Neuronal stem cell (in vitro differentiated cells): Measurements from ENCODE around the gene RPLP1.
A peak's percentile ranks its signal among the peaks of the same experiment; 100 is the strongest.

Experiments used
- DNase-seq: peaks from one replicate; pipeline ENCODE4 v3.0.0-alpha.2; 2013; ENCODE audit warnings: low spot score
- H2AFZ ChIP-seq: one replicate; pipeline ENCODE4 v1.6.1; 2013; ENCODE audit warnings: mild to moderate bottlenecking, low read length, inconsistent platforms
- H2AK5ac ChIP-seq: 2 replicates; pipeline ENCODE4 v1.6.1; 2013; ENCODE audit warnings: low read depth, mild to moderate bottlenecking, inconsistent platforms, low read length, moderate library complexity, mixed read lengths
- H2BK120ac ChIP-seq: 2 replicates; pipeline ENCODE4 v1.6.1; 2013; ENCODE audit warnings: low read depth, mild to moderate bottlenecking, inconsistent platforms, low read length, moderate library complexity, mixed read lengths
- H2BK12ac ChIP-seq: one replicate; pipeline ENCODE4 v1.6.1; 2013; ENCODE audit warnings: low read length, inconsistent platforms
- H2BK15ac ChIP-seq: 2 replicates; pipeline ENCODE4 v1.6.1; 2013; ENCODE audit warnings: mild to moderate bottlenecking, low read length, inconsistent platforms, mixed read lengths
- H2BK5ac ChIP-seq: one replicate; pipeline ENCODE4 v1.6.1; 2013; ENCODE audit warnings: inconsistent platforms, mild to moderate bottlenecking, low read length, moderate library complexity
- H3K14ac ChIP-seq: one replicate; pipeline ENCODE4 v1.6.1; 2013; ENCODE audit warnings: low read length, inconsistent platforms
- H3K18ac ChIP-seq: 2 replicates; pipeline ENCODE4 v1.6.1; 2013; ENCODE audit warnings: low read length, inconsistent platforms
- H3K23ac ChIP-seq: 2 replicates; pipeline ENCODE4 v1.6.1; 2013; ENCODE audit warnings: low read depth, mild to moderate bottlenecking, mixed read lengths, low read length, inconsistent platforms; ENCODE audit not compliant: poor library complexity
- H3K27ac ChIP-seq: replicated peaks from 3 replicates; pipeline ENCODE4 v1.5.1; 2013; ENCODE audit warnings: low read length, inconsistent platforms
- H3K27me3 ChIP-seq, 3 experiments: 2 replicates each; pipeline ENCODE4 v1.6.1; 2013; ENCODE audit warnings: low read length in 3 of 3, mild to moderate bottlenecking in 2 of 3, inconsistent platforms in 1 of 3, low read depth in 1 of 3, mixed read lengths in 1 of 3, moderate library complexity in 1 of 3; ENCODE audit not compliant: control insufficient read depth in 3 of 3, insufficient read depth in 3 of 3
- H3K36me3 ChIP-seq, 2 donors: replicated peaks in 1 of 2; 2 replicates each; pipeline ENCODE4 v1.6.1; 2013; ENCODE audit warnings: low read length in 2 of 2; ENCODE audit not compliant: control insufficient read depth in 2 of 2, insufficient read depth in 2 of 2
- H3K4ac ChIP-seq: 2 replicates; pipeline ENCODE4 v1.6.1; 2013; ENCODE audit warnings: inconsistent platforms, mild to moderate bottlenecking, low read length, moderate library complexity
- H3K4me1 ChIP-seq, 2 donors: 1 replicate in 1 of 2; 2 replicates in 1 of 2; pipeline ENCODE4 v1.6.1; 2013; ENCODE audit warnings: low read length in 2 of 2, low read depth in 1 of 2; ENCODE audit not compliant: control insufficient read depth in 2 of 2, insufficient read depth in 1 of 2
- H3K4me2 ChIP-seq: one replicate; pipeline ENCODE4 v1.6.1; 2013; ENCODE audit warnings: mild to moderate bottlenecking, low read length, inconsistent platforms; ENCODE audit not compliant: insufficient read depth, poor library complexity, severe bottlenecking
- H3K4me3 ChIP-seq, 2 donors: 2 replicates each; pipeline ENCODE4 v1.5.1; 2013; ENCODE audit warnings: low read length in 2 of 2, mild to moderate bottlenecking in 2 of 2, inconsistent platforms in 1 of 2, moderate library complexity in 1 of 2
- H3K79me1 ChIP-seq: one replicate; pipeline ENCODE4 v1.6.1; 2013; ENCODE audit warnings: low read depth, mild to moderate bottlenecking, inconsistent platforms, low read length, moderate library complexity
- H3K9ac ChIP-seq: one replicate; pipeline ENCODE4 v1.6.1; 2013; ENCODE audit warnings: mild to moderate bottlenecking, low read depth, low read length, inconsistent platforms; ENCODE audit not compliant: poor library complexity
- H3K9me3 ChIP-seq, 2 donors: replicated peaks in 1 of 2; 2 replicates each; pipeline versions ENCODE3 to v1.6.1; 2013; ENCODE audit warnings: low read length in 2 of 2, mild to moderate bottlenecking in 2 of 2, inconsistent platforms in 1 of 2, low read depth in 1 of 2, mixed read lengths in 1 of 2, moderate library complexity in 1 of 2; ENCODE audit not compliant: control insufficient read depth in 2 of 2, insufficient read depth in 1 of 2
- H4K8ac ChIP-seq: one replicate; pipeline ENCODE4 v1.6.1; 2013; ENCODE audit warnings: low read depth, mild to moderate bottlenecking, inconsistent platforms, low read length, moderate library complexity
- H4K91ac ChIP-seq: one replicate; pipeline ENCODE4 v1.6.1; 2013; ENCODE audit warnings: low read length, low read depth, mild to moderate bottlenecking, inconsistent platforms; ENCODE audit not compliant: poor library complexity
- WGBS, 2 donors: extraction: QIAGEN DNeasy Blood & Tissue Kit; methylation state at CpG; one replicate each; pipeline ENCODE4 v1.1.7; 2013; ENCODE audit warnings: missing lambda C conversion rate in 2 of 2, mixed read lengths in 1 of 2; ENCODE audit not compliant: insufficient read length in 2 of 2, insufficient replicate concordance in 1 of 2; ENCODE audit errors: extremely low coverage in 2 of 2; 5-methylcytosine and 5-hydroxymethylcytosine counted together

Gene RPLP1

GRCh38 chr15:69468241-69469121, 15.9 kb downstream of the RPLP1 start:
- no peak overlapping the region for H2BK5ac ChIP-seq
- H2BK12ac ChIP-seq: no peak overlapping the region
- DNase-seq: no peak
- H3K79me1 ChIP-seq: no peaks in the 10 kb centered on the region
- WGBS, 2 donors: no CpG with 5 or more reads among the region's 19 CpGs
- H3K23ac ChIP-seq: peak overlapping the region; percentile 10
- H4K8ac ChIP-seq: no peak overlapping the region
- H3K36me3 ChIP-seq: no peaks in the 10 kb centered on the region
- H3K4ac ChIP-seq: no peak overlapping the region
- H3K4me1 ChIP-seq: peaks cover 0 to 2% of the 10 kb centered on the region in 2 donors
- H2BK120ac ChIP-seq: no peak overlapping the region
- peak overlapping the region; percentile 44 for H3K18ac ChIP-seq
- no peak overlapping the region for H3K14ac ChIP-seq
- H3K27me3 ChIP-seq: peaks cover 0 to 22% (median 0%) of the 10 kb centered on the region in 3 experiments
- H2AFZ ChIP-seq: no peak overlapping the region
- no peak overlapping the region for H2AK5ac ChIP-seq
- no peak overlapping the region for H3K9ac ChIP-seq
- no peaks in the 10 kb centered on the region for H3K9me3 ChIP-seq
- H3K27ac ChIP-seq: no peak overlapping the region
- no peak overlapping the region for H2BK15ac ChIP-seq
- H3K4me2 ChIP-seq: no peak overlapping the region
- H4K91ac ChIP-seq: no peak overlapping the region
- H3K4me3 ChIP-seq: no peak overlapping the region

GRCh38 chr15:69469467-69470201, 17.0 kb downstream of the RPLP1 start:
- H3K79me1 ChIP-seq: no peaks in the 10 kb centered on the region
- H2AK5ac ChIP-seq: peak overlapping the region; percentile 6
- WGBS, 2 donors: no CpG with 5 or more reads among the region's 8 CpGs
- peak overlapping the region; percentile 75 for H2BK12ac ChIP-seq
- no peaks in the 10 kb centered on the region for H3K9me3 ChIP-seq
- H3K23ac ChIP-seq: peak overlapping the region; percentile 5
- H2AFZ ChIP-seq: no peak overlapping the region
- peak overlapping the region; percentile 71 for H2BK5ac ChIP-seq
- peaks cover 0 to 22% (median 0%) of the 10 kb centered on the region in 3 experiments for H3K27me3 ChIP-seq
- DNase-seq: no peak
- H2BK120ac ChIP-seq: no peak overlapping the region
- no peak overlapping the region for H3K9ac ChIP-seq
- H3K4me1 ChIP-seq: peaks cover 0 to 2% of the 10 kb centered on the region in 2 donors
- H3K27ac ChIP-seq: no peak overlapping the region
- no peak overlapping the region for H3K4ac ChIP-seq
- H4K91ac ChIP-seq: no peak overlapping the region
- H3K4me3 ChIP-seq: no peak overlapping the region
- peak overlapping the region; percentile 25 for H4K8ac ChIP-seq
- no peak overlapping the region for H3K4me2 ChIP-seq
- H3K14ac ChIP-seq: no peak overlapping the region
- no peaks in the 10 kb centered on the region for H3K36me3 ChIP-seq
- H3K18ac ChIP-seq: peak overlapping the region; percentile 1
- peak overlapping the region; percentile 7 for H2BK15ac ChIP-seq

GRCh38 chr15:69472046-69472445, 19.4 kb downstream of the RPLP1 start:
- DNase-seq: no peak
- Histone ChIP-seq H2BK5ac (no peak overlapping the region), H3K27ac (no peak overlapping the region), H2BK120ac (no peak overlapping the region), H2BK15ac (no peak overlapping the region), H3K4me1 (no peaks in the 10 kb centered on the region), H4K91ac (no peak overlapping the region), H3K9me3 (no peaks in the 10 kb centered on the region), H2AK5ac (no peak overlapping the region), H3K14ac (no peak overlapping the region), H2AFZ (no peak overlapping the region), H3K9ac (no peak overlapping the region), H3K27me3 (peaks cover 0 to 22% (median 0%) of the 10 kb centered on the region in 3 experiments), H4K8ac (no peak overlapping the region), H3K23ac (no peak overlapping the region), H3K79me1 (no peaks in the 10 kb centered on the region), H3K4me2 (no peak overlapping the region), H3K36me3 (no peaks in the 10 kb centered on the region), H3K18ac (peak overlapping the region; percentile 13), H3K4me3 (no peak overlapping the region), H2BK12ac (no peak overlapping the region), H3K4ac (no peak overlapping the region)
- WGBS, 2 donors: no CpG with 5 or more reads among the region's 5 CpGs

- Histone ChIP-seq H3K4me1 (no peaks in the 10 kb centered on the region), H2BK15ac (no peak overlapping the region), H3K4ac (no peak overlapping the region), H3K18ac (no peak overlapping the region), H3K9me3 (no peaks in the 10 kb centered on the region), H3K36me3 (no peaks in the 10 kb centered on the region), H4K91ac (no peak overlapping the region), H3K4me2 (no peak overlapping the region), H3K23ac (no peak overlapping the region), H2AK5ac (no peak overlapping the region), H4K8ac (no peak overlapping the region), H3K9ac (no peak overlapping the region), H3K14ac (no peak overlapping the region), H3K27me3 (peaks cover 0 to 20% (median 0%) of the 10 kb centered on the region in 3 experiments), H3K4me3 (no peak overlapping the region), H2BK5ac (no peak overlapping the region), H2BK12ac (no peak overlapping the region), H3K27ac (no peak overlapping the region), H2AFZ (no peak overlapping the region), H3K79me1 (no peaks in the 10 kb centered on the region), H2BK120ac (no peak overlapping the region)
- no CpG with 5 or more reads among the region's 6 CpGs for WGBS, 2 donors
- no peak for DNase-seq
These were observed 19.9 kb downstream of the RPLP1 start for GRCh38 chr15:69472562-69472961.
